BLaER1 (cell line): ENCODE results near the gene KRTAP19-1.

Experiments
- H3K27ac ChIP-seq: shearing (Covaris generic); formaldehyde crosslinking; 2 replicates; pipeline ENCODE4 v1.8.1; 2022
- H3K27me3 ChIP-seq: shearing (Covaris generic); formaldehyde crosslinking; 2 replicates; pipeline ENCODE4 v1.8.1; 2022
- H3K36me3 ChIP-seq: shearing (Covaris generic); formaldehyde crosslinking; 2 replicates; pipeline ENCODE4 v1.8.1; 2022
- H3K4me1 ChIP-seq: shearing (Covaris generic); formaldehyde crosslinking; 2 replicates; pipeline ENCODE4 v1.8.1; 2022
- H3K4me2 ChIP-seq: shearing (Covaris generic); formaldehyde crosslinking; 2 replicates; pipeline ENCODE4 v1.8.1; 2022
- H3K4me3 ChIP-seq: shearing (Covaris generic); formaldehyde crosslinking; 2 replicates; pipeline ENCODE4 v1.8.1; 2022
- H3K9ac ChIP-seq: shearing (Covaris generic); formaldehyde crosslinking; 2 replicates; pipeline ENCODE4 v1.8.1; 2022
- H3K9me3 ChIP-seq: shearing (Covaris generic); formaldehyde crosslinking; 2 replicates; pipeline ENCODE4 v1.8.1; 2022
- H4K20me1 ChIP-seq: shearing (Covaris generic); formaldehyde crosslinking; 2 replicates; pipeline ENCODE4 v1.8.1; 2022
- Cebpa-rat ChIP-seq: shearing (Covaris generic); IDR thresholded peaks from 2 replicates; pipeline ENCODE4 v1.8.1; 2022

Gene KRTAP19-1

DNA sequence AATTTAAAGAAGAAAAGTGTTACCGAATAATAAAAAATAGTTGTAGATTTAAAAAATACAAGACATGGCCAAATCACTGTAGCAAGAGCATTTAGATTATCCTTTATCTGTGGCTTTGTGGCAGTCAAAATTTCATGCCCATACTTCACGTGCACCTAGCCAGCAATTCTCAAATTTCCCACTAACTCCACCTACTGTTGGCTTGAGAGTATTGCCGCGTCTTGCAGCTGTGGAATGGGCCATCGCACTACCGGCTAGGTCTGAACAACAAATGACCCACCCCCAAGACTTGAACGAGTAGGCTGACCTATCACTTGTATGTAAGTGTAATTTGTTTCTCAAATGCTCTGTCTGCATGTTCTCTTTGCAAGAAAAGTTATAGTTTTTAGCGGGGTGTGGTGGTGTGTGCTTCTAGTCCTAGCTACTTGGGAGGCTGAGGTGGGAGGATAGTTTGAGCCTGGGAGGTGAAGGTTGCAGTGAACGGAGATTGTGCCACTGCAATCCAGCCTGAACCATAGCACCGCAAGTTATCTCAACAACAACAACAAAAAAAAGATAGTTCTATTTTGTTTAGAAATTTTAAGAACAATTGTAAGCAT, 46.0 kb downstream of the KRTAP19-1 start:
- Histone ChIP-seq H3K9me3 (no peaks in the 10 kb centered on the region), H3K27me3 (no peaks in the 10 kb centered on the region), H3K27ac (no peak overlapping the region), H3K36me3 (no peaks in the 10 kb centered on the region), H3K9ac (no peak overlapping the region), H3K4me3 (no peak overlapping the region), H3K4me1 (no peaks in the 10 kb centered on the region), H4K20me1 (no peaks in the 10 kb centered on the region), H3K4me2 (no peak overlapping the region)
- no peak for TF ChIP-seq Cebpa-rat

DNA sequence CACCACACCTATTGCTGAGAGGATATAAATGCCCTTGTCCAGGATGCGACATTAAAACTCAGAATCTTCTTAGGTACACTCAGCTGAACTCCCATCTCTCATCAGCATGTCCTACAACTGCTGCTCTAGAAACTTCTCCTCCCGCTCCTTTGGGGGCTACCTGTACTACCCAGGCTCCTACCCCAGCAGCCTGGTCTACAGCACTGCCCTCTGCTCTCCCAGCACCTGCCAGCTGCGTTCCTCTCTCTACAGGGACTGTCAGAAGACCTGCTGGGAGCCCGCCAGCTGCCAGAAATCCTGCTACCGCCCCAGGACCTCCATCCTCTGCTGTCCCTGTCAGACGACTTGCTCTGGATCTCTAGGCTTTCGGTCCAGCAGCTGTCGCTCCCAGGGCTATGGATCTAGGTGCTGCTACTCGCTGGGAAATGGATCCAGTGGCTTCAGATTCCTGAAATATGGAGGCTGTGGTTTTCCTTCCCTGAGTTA, 50.0 kb downstream of the KRTAP19-1 start, which contains the start of gene KRTAP13-4:
KRTAP13-4 (plus strand) TSS at position 51 of the 486 bp plus-strand sequence; CDS start at position 107, 56 bp downstream.
- Histone ChIP-seq H3K9ac (no peak within 1 kb of the TSS), H4K20me1 (no peaks in the 10 kb centered on the region), H3K27me3 (no peaks in the 10 kb centered on the region), H3K4me2 (no peak within 1 kb of the TSS), H3K4me3 (no peak within 1 kb of the TSS), H3K9me3 (no peaks in the 10 kb centered on the region), H3K36me3 (no peaks in the 10 kb centered on the region), H3K4me1 (no peaks in the 10 kb centered on the region), H3K27ac (no peak within 1 kb of the TSS)
- TF ChIP-seq Cebpa-rat: no peak
